GM12878 (cell line): ENCODE results near the gene ABI3. TPM values are rescaled to one million over a fixed set of nuclear protein-coding genes. Genes with fewer than 3 reads are reported as not detected.
A peak's percentile ranks its signal among the peaks of the same experiment; 100 is the strongest.

Source experiments
- ASH2L ChIP-seq: fragments of 300-600, 200-600 bp; sonication (generic); IDR thresholded peaks from 2 replicates; pipeline ENCODE4 v1.6.1; 2017; ENCODE audit warnings: low read depth, mild to moderate bottlenecking, borderline replicate concordance
- ESRRA ChIP-seq: IDR thresholded peaks from 2 replicates; pipeline ENCODE4 v1.6.1; 2012; ENCODE audit warnings: mild to moderate bottlenecking, low read length, improper control_type of control experiment
- FOXK2 ChIP-seq: fragments of 450-650 bp; IDR thresholded peaks from 2 replicates; pipeline ENCODE4 v1.6.1; 2017; ENCODE audit warnings: mild to moderate bottlenecking, moderate library complexity
- IRF4 ChIP-seq: IDR thresholded peaks from 2 replicates; pipeline ENCODE4 v1.6.1; 2011; ENCODE audit warnings: low read depth, low read length
- IRF5 ChIP-seq: fragments of 450-650 bp; IDR thresholded peaks from 2 replicates; pipeline ENCODE4 v1.6.1; 2017; ENCODE audit warnings: borderline replicate concordance
- NRF1 ChIP-seq: conservative IDR thresholded peaks from 2 replicates; pipeline ENCODE4 v1.6.1; 2011; ENCODE audit warnings: mild to moderate bottlenecking, low read depth, low read length, improper control_type of control experiment
- PAX8 ChIP-seq: fragments of 450-650 bp; IDR thresholded peaks from 2 replicates; pipeline ENCODE4 v1.6.1; 2017; ENCODE audit warnings: mild to moderate bottlenecking, moderate library complexity
- POLR2AphosphoS5 ChIP-seq: IDR thresholded peaks from 2 replicates; pipeline ENCODE4 v1.6.1; 2011; ENCODE audit warnings: mild to moderate bottlenecking, low read length, inconsistent platforms
- REST ChIP-seq: IDR thresholded peaks from 2 replicates; pipeline ENCODE4 v1.6.1; 2012; ENCODE audit warnings: mild to moderate bottlenecking, low read depth, low read length
- RFX5 ChIP-seq: IDR thresholded peaks from 2 replicates; pipeline ENCODE4 v1.6.1; 2011; ENCODE audit warnings: low read depth, low read length, improper control_type of control experiment
- SIN3A ChIP-seq: IDR thresholded peaks from 2 replicates; pipeline ENCODE4 v1.6.1; 2012; ENCODE audit warnings: low read depth, low read length, improper control_type of control experiment
- TCF7 ChIP-seq: IDR thresholded peaks from 2 replicates; pipeline ENCODE4 v1.6.1; 2014; ENCODE audit warnings: antibody characterized with exemption, borderline replicate concordance
- YBX1 ChIP-seq: fragments of 450-650 bp; IDR thresholded peaks from 2 replicates; pipeline ENCODE4 v1.6.1; 2016; ENCODE audit warnings: antibody characterized with exemption
- ZBED1 ChIP-seq: IDR thresholded peaks from 2 replicates; pipeline ENCODE4 v1.6.1; 2016; ENCODE audit warnings: borderline replicate concordance
- polyA plus RNA-seq, 11 experiments: library from polyadenylated mRNA; depleted of rRNA in 4 of 11; unstranded in 6 of 11; stranded (reverse) in 5 of 11; fragments of >200 nt; fragmentation: Nextera tagmentation in 4 of 11; fragmentation: Illumina TruSeq in 1 of 11; extraction: Ambion mirVana in 4 of 11; extraction: Trizol in 1 of 11; gene quantifications; 1 replicate in 1 of 11; 2 replicates in 10 of 11; pipeline versions ENCODE4 v1.2.1 to v1.2.3, GENCODE V29; 2011 to 2016; ENCODE audit warnings: inconsistent platforms in 2 of 11, missing spikeins in 2 of 11, low read depth in 1 of 11
- total RNA-seq, 4 experiments: library from RNA; depleted of rRNA in 3 of 4; stranded (reverse); fragments of >200 nt in 3 of 4; fragmentation: Illumina TruSeq in 1 of 4; extraction: Trizol in 1 of 4; gene quantifications; 2 replicates each; pipeline versions ENCODE4 v1.2.1 to v1.2.3, GENCODE V29; 2013 to 2021
- TF ChIP-seq, protein P1 (sequence below): fragments of 450-650 bp; IDR thresholded peaks from 2 replicates; pipeline ENCODE4 v1.6.1; 2017; ENCODE audit warnings: mild to moderate bottlenecking, low read depth, inconsistent platforms; ENCODE audit not compliant: poor library complexity, severe bottlenecking
- TF ChIP-seq, protein P2 (sequence below): fragments of 450-650 bp; IDR thresholded peaks from 2 replicates; pipeline ENCODE4 v1.6.1; 2017; ENCODE audit warnings: mild to moderate bottlenecking, moderate library complexity
- TF ChIP-seq, protein P3 (sequence below): fragments of 450-650 bp; IDR thresholded peaks from 2 replicates; pipeline ENCODE4 v1.6.1; 2016; ENCODE audit warnings: mild to moderate bottlenecking

The ABI3 gene
- total and polyA plus RNA-seq, 10 of the 15 experiments (the other 5 are each of a cell fraction or from before 2014, with no cell fraction given): 13.4 to 109 (median 51.1) TPM

GRCh38 chr17:49191917-49192741 is 18.4 kb upstream of the ABI3 start (continued):
- no peak for TF ChIP-seq REST
- TF ChIP-seq, protein P1, sequence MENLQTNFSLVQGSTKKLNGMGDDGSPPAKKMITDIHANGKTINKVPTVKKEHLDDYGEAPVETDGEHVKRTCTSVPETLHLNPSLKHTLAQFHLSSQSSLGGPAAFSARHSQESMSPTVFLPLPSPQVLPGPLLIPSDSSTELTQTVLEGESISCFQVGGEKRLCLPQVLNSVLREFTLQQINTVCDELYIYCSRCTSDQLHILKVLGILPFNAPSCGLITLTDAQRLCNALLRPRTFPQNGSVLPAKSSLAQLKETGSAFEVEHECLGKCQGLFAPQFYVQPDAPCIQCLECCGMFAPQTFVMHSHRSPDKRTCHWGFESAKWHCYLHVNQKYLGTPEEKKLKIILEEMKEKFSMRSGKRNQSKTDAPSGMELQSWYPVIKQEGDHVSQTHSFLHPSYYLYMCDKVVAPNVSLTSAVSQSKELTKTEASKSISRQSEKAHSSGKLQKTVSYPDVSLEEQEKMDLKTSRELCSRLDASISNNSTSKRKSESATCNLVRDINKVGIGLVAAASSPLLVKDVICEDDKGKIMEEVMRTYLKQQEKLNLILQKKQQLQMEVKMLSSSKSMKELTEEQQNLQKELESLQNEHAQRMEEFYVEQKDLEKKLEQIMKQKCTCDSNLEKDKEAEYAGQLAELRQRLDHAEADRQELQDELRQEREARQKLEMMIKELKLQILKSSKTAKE: peak; percentile 75
- no peak for TF ChIP-seq YBX1
- no peak; the same call in 1 of the 2 replicates for TF ChIP-seq TCF7
- TF ChIP-seq RFX5: no peak
- no peak; the same call in 1 of the 2 replicates for TF ChIP-seq SIN3A
- peak; percentile 53 for TF ChIP-seq IRF4
- TF ChIP-seq FOXK2: peak; percentile 54; the same call in 1 of the 2 replicates
- 0 out of 2 replicates have a peak, but pooled peaks have one; percentile 74 for TF ChIP-seq ESRRA
- peak; percentile 67 for TF ChIP-seq ZBED1
- TF ChIP-seq NRF1: no peak
- TF ChIP-seq, protein P2, sequence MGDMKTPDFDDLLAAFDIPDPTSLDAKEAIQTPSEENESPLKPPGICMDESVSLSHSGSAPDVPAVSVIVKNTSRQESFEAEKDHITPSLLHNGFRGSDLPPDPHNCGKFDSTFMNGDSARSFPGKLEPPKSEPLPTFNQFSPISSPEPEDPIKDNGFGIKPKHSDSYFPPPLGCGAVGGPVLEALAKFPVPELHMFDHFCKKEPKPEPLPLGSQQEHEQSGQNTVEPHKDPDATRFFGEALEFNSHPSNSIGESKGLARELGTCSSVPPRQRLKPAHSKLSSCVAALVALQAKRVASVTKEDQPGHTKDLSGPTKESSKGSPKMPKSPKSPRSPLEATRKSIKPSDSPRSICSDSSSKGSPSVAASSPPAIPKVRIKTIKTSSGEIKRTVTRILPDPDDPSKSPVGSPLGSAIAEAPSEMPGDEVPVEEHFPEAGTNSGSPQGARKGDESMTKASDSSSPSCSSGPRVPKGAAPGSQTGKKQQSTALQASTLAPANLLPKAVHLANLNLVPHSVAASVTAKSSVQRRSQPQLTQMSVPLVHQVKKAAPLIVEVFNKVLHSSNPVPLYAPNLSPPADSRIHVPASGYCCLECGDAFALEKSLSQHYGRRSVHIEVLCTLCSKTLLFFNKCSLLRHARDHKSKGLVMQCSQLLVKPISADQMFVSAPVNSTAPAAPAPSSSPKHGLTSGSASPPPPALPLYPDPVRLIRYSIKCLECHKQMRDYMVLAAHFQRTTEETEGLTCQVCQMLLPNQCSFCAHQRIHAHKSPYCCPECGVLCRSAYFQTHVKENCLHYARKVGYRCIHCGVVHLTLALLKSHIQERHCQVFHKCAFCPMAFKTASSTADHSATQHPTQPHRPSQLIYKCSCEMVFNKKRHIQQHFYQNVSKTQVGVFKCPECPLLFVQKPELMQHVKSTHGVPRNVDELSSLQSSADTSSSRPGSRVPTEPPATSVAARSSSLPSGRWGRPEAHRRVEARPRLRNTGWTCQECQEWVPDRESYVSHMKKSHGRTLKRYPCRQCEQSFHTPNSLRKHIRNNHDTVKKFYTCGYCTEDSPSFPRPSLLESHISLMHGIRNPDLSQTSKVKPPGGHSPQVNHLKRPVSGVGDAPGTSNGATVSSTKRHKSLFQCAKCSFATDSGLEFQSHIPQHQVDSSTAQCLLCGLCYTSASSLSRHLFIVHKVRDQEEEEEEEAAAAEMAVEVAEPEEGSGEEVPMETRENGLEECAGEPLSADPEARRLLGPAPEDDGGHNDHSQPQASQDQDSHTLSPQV: 0 out of 2 replicates have a peak, but pooled peaks have one; percentile 40
- peak; percentile 60; the same call in 1 of the 2 replicates for TF ChIP-seq ASH2L
- 0 out of 2 replicates have a peak, but pooled peaks have one; percentile 16 for TF ChIP-seq IRF5
- TF ChIP-seq, protein P3, sequence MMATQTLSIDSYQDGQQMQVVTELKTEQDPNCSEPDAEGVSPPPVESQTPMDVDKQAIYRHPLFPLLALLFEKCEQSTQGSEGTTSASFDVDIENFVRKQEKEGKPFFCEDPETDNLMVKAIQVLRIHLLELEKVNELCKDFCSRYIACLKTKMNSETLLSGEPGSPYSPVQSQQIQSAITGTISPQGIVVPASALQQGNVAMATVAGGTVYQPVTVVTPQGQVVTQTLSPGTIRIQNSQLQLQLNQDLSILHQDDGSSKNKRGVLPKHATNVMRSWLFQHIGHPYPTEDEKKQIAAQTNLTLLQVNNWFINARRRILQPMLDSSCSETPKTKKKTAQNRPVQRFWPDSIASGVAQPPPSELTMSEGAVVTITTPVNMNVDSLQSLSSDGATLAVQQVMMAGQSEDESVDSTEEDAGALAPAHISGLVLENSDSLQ: no peak
- no peak; the same call in 1 of the 2 replicates for TF ChIP-seq PAX8
- TF ChIP-seq POLR2AphosphoS5: peak; percentile 61; the same call in 1 of the 2 replicates
